ENCODE results near the gene POU6F2. TPM values are rescaled to one million over a fixed set of nuclear protein-coding genes. Genes with fewer than 3 reads are reported as not detected.

The POU6F2 gene
- total and polyA plus RNA-seq, 9 of the 15 experiments (the other 6 are each of a cell fraction or from before 2014, with no cell fraction given) = 0.29 to 1.5 (median 0.96) TPM

DNA sequence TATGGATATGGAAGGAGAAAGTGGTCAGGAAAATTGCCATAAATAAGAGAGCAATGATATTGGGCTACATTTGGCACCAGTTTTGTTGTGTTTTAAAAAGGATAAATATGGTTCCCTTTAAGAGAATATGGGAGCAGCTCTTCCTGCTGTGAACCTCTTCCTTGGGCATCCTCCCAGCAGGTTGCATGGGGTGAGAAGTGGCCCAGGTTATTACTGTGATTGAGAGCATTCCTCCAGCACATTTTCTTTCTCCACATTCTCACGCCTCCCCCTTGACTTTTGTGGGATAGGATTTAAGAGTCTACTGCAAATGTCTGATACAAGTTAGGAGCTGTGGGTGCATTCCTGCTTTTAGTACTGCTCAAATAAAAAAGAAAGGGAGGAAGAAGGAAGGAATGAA, 214.8 kb downstream of the POU6F2 start:
- Histone ChIP-seq H3K4me3 (no peak overlapping the region), H3K9ac (ENCODE audit: insufficient read depth in 1 of 2, low read depth in 2 of 2, low read length in 2 of 2) (no peak overlapping the region), H3K36me3 (ENCODE audit: control insufficient read depth, insufficient read depth, low read length) (no peaks in the 10 kb centered on the region), H3K9me3 (replicated peaks; ENCODE audit: control insufficient read depth, insufficient read depth, low read depth, low read length) (no peaks in the 10 kb centered on the region; the same call in 1 of the 2 replicates), H3K4me1 (replicated peaks in 1 of 2; ENCODE audit: control insufficient read depth in 2 of 2, insufficient read depth in 2 of 2, low read length in 2 of 2) (no peaks in the 10 kb centered on the region), H2AFZ (ENCODE audit: low read depth, low read length) (no peak overlapping the region), H3K9me1 (ENCODE audit: control insufficient read depth, insufficient read depth, low read length) (no peaks in the 10 kb centered on the region), H4K20me1 (replicated peaks; ENCODE audit: control insufficient read depth, insufficient read depth, low read length) (0 out of 2 replicates have a peak, but pooled peaks cover 3% of the 10 kb centered on the region), H3K79me2 (ENCODE audit: control insufficient read depth, insufficient read depth, low read length) (no peaks in the 10 kb centered on the region), H3K4me2 (ENCODE audit: insufficient read depth, low read length) (no peak overlapping the region), H3K27ac (ENCODE audit: extremely low read depth, low read depth, low read length) (no peak overlapping the region), H3K27me3 (ENCODE audit: control insufficient read depth in 2 of 2, insufficient read depth in 2 of 2, low read length in 2 of 2) (peaks cover under 1 to 8% of the 10 kb centered on the region in 2 experiments; a peak in 4 of 5 replicates)
- no peak for ATAC-seq
- no TSS peak for BruUV-seq (replicated peaks)
- ChIA-PET CTCF (ENCODE audit: low intra/inter-chr PET ratio) (no interaction called here), POLR2A (no interaction called here)
- intact Hi-C loops (cut with micrococcal nuclease) (no loop called here), in situ Hi-C loops (cut with MboI) (no loop called here)
- WGBS (ENCODE audit: insufficient coverage, low coverage, missing lambda C conversion rate) = 0% methylated on average over 1 of the region's 1 CpG
- FAIRE-seq = no peak
- no peak for DNase-seq (ENCODE audit: extremely low read depth in 1 of 4, low spot score in 3 of 4)
- TF ChIP-seq ZNF79 (CRISPR knock-in tag; IDR thresholded peaks at IDR 0.05; ENCODE audit: low read depth) = no peak
- TF ChIP-seq ATF7 (IDR thresholded peaks at IDR 0.05) = no peak
- TF ChIP-seq ZNF212 (CRISPR knock-in tag; IDR thresholded peaks at IDR 0.05) = no peak
- TF ChIP-seq RBFOX2 (IDR thresholded peaks at IDR 0.05; ENCODE audit: low read depth, low read length) = no peak
- no peak for TF ChIP-seq STAT5B (CRISPR knock-in tag; IDR thresholded peaks at IDR 0.05)
- TF ChIP-seq ZNF589 (CRISPR knock-in tag; IDR thresholded peaks at IDR 0.05; ENCODE audit: low read depth) = no peak
- TF ChIP-seq RB1 (IDR thresholded peaks at IDR 0.05; ENCODE audit: low read depth) = no peak
- TF ChIP-seq, protein P1, sequence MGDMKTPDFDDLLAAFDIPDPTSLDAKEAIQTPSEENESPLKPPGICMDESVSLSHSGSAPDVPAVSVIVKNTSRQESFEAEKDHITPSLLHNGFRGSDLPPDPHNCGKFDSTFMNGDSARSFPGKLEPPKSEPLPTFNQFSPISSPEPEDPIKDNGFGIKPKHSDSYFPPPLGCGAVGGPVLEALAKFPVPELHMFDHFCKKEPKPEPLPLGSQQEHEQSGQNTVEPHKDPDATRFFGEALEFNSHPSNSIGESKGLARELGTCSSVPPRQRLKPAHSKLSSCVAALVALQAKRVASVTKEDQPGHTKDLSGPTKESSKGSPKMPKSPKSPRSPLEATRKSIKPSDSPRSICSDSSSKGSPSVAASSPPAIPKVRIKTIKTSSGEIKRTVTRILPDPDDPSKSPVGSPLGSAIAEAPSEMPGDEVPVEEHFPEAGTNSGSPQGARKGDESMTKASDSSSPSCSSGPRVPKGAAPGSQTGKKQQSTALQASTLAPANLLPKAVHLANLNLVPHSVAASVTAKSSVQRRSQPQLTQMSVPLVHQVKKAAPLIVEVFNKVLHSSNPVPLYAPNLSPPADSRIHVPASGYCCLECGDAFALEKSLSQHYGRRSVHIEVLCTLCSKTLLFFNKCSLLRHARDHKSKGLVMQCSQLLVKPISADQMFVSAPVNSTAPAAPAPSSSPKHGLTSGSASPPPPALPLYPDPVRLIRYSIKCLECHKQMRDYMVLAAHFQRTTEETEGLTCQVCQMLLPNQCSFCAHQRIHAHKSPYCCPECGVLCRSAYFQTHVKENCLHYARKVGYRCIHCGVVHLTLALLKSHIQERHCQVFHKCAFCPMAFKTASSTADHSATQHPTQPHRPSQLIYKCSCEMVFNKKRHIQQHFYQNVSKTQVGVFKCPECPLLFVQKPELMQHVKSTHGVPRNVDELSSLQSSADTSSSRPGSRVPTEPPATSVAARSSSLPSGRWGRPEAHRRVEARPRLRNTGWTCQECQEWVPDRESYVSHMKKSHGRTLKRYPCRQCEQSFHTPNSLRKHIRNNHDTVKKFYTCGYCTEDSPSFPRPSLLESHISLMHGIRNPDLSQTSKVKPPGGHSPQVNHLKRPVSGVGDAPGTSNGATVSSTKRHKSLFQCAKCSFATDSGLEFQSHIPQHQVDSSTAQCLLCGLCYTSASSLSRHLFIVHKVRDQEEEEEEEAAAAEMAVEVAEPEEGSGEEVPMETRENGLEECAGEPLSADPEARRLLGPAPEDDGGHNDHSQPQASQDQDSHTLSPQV (IDR thresholded peaks at IDR 0.05) = no peak
- TF ChIP-seq ZNF668 (CRISPR knock-in tag; IDR thresholded peaks at IDR 0.05) = no peak
- TF ChIP-seq, protein P2, sequence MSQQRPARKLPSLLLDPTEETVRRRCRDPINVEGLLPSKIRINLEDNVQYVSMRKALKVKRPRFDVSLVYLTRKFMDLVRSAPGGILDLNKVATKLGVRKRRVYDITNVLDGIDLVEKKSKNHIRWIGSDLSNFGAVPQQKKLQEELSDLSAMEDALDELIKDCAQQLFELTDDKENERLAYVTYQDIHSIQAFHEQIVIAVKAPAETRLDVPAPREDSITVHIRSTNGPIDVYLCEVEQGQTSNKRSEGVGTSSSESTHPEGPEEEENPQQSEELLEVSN (IDR thresholded peaks at IDR 0.05; ENCODE audit: borderline replicate concordance in 1 of 2, extremely low read depth in 1 of 2, insufficient read depth in 1 of 2, insufficient read length in 1 of 2, low read depth in 1 of 2, low read length in 1 of 2, poor library complexity in 1 of 2, severe bottlenecking in 1 of 2) = no peak
- TF ChIP-seq, protein P3, sequence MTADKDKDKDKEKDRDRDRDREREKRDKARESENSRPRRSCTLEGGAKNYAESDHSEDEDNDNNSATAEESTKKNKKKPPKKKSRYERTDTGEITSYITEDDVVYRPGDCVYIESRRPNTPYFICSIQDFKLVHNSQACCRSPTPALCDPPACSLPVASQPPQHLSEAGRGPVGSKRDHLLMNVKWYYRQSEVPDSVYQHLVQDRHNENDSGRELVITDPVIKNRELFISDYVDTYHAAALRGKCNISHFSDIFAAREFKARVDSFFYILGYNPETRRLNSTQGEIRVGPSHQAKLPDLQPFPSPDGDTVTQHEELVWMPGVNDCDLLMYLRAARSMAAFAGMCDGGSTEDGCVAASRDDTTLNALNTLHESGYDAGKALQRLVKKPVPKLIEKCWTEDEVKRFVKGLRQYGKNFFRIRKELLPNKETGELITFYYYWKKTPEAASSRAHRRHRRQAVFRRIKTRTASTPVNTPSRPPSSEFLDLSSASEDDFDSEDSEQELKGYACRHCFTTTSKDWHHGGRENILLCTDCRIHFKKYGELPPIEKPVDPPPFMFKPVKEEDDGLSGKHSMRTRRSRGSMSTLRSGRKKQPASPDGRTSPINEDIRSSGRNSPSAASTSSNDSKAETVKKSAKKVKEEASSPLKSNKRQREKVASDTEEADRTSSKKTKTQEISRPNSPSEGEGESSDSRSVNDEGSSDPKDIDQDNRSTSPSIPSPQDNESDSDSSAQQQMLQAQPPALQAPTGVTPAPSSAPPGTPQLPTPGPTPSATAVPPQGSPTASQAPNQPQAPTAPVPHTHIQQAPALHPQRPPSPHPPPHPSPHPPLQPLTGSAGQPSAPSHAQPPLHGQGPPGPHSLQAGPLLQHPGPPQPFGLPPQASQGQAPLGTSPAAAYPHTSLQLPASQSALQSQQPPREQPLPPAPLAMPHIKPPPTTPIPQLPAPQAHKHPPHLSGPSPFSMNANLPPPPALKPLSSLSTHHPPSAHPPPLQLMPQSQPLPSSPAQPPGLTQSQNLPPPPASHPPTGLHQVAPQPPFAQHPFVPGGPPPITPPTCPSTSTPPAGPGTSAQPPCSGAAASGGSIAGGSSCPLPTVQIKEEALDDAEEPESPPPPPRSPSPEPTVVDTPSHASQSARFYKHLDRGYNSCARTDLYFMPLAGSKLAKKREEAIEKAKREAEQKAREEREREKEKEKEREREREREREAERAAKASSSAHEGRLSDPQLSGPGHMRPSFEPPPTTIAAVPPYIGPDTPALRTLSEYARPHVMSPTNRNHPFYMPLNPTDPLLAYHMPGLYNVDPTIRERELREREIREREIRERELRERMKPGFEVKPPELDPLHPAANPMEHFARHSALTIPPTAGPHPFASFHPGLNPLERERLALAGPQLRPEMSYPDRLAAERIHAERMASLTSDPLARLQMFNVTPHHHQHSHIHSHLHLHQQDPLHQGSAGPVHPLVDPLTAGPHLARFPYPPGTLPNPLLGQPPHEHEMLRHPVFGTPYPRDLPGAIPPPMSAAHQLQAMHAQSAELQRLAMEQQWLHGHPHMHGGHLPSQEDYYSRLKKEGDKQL (CRISPR knock-in tag; IDR thresholded peaks at IDR 0.05; ENCODE audit: borderline replicate concordance) = no peak
- TF ChIP-seq ATF1 (CRISPR knock-in tag; IDR thresholded peaks at IDR 0.05) = no peak
- no peak for TF ChIP-seq ATF1 (tag; IDR thresholded peaks at IDR 0.05)
